ENCODE measurements around the gene ZDHHC18.
"Not testable (repeated sequence)": the region's sequence is repeated elsewhere in the genome, so short reads cannot be mapped to it uniquely, and the experiment has no call there.

Gene ZDHHC18

DNA sequence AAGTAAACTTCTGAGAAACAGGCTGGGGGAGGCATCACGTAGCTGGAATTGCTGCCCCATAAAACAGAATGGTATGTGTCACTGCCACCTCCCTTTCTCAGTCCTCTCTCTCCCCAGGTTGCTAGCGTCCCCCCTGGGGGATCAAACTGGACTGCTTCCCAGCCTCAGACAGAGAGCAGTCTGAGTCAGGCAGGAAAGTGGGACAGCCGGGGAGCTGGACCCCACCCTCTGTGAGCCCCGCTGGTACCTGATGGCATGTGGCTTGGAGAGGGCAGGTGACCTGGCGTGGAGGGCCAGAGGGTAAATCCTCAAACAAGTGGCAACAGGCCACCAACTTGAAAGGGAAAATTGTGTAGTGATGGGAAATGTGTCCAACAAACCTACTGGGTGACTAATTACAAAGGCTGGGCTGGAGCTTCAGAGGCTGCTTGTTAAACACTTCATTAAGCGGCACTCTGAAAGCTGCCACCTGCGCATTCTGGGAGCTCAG, 35.4 kb downstream of the ZDHHC18 start:
- no peak for DNase-seq

DNA sequence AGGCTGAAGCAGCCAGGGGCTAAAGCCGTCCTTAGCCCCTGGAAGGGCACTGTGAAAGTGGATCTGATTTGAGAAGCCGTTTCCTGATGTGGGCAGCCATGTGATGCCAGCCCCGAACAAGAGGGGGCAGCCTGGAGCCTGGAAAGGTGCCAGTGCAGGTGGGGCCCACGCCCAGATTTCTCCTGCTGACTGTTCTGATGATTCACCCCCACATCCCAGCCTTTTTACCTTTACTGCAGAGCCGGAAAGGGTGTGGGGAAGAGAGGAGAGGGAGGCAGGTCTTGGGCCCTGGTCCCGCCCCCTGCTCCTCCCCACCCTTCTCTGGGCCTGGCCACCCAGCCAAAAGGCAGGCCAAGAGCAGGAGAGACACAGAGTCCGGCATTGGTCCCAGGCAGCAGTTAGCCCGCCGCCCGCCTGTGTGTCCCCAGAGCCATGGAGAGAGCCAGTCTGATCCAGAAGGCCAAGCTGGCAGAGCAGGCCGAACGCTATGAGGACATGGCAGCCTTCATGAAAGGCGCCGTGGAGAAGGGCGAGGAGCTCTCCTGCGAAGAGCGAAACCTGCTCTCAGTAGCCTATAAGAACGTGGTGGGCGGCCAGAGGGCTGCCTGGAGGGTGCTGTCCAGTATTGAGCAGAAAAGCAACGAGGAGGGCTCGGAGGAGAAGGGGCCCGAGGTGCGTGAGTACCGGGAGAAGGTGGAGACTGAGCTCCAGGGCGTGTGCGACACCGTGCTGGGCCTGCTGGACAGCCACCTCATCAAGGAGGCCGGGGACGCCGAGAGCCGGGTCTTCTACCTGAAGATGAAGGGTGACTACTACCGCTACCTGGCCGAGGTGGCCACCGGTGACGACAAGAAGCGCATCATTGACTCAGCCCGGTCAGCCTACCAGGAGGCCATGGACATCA, 36.5 kb downstream of the ZDHHC18 start, which contains the start of gene SFN:
SFN (plus strand) TSS at position 369 of the 904 bp plus-strand sequence; CDS start at position 433, 64 bp downstream.
- peak; percentile 15 to 51 for DNase-seq

DNA sequence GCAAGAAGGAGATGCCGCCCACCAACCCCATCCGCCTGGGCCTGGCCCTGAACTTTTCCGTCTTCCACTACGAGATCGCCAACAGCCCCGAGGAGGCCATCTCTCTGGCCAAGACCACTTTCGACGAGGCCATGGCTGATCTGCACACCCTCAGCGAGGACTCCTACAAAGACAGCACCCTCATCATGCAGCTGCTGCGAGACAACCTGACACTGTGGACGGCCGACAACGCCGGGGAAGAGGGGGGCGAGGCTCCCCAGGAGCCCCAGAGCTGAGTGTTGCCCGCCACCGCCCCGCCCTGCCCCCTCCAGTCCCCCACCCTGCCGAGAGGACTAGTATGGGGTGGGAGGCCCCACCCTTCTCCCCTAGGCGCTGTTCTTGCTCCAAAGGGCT, 37.2 kb downstream of the ZDHHC18 start:
- DNase-seq: no peak

DNA sequence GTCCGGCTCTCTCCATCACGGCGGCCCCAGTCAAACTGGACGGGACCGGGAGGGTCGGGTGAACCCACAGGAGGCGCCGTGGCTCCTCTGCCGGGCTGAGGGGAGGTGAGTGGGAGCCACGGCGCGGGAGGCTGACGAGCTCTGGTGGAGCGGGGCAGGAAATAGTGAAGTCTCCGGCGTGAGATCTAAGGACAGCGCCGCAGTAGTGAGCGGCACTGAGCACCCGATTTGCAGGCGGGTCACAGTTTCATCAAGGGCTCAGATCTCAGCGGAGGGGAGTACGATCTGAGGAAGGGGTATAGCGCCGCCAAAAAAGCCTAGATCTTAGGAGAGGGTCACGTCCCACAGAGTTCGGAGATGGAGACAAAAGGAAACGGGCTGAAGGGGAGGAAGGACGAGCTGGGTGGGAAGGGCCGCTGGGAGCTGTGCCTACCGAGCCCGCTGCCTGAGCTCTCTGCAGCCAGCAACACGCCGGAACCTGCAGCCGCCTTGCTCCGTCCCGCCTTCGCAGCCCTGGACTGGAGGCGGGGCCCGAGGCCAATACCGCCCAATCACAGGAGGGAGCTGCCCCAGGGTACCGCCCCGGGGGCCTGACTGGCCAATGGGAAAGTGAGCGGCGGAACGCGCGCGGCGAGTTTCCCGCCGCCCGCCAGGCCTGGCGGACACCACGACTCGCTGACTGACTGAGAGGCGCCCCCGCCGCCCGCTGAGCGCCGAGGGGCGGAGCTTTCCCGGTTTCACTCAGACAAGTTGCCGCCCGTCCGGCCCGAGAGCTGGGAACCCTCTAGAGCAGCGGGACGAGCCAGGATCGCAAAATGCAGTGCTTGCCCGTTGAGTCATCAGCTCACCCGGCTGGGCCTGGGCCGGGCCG, 38.4 kb downstream of the ZDHHC18 start:
- peak; percentile 94 to 96 for DNase-seq

DNA sequence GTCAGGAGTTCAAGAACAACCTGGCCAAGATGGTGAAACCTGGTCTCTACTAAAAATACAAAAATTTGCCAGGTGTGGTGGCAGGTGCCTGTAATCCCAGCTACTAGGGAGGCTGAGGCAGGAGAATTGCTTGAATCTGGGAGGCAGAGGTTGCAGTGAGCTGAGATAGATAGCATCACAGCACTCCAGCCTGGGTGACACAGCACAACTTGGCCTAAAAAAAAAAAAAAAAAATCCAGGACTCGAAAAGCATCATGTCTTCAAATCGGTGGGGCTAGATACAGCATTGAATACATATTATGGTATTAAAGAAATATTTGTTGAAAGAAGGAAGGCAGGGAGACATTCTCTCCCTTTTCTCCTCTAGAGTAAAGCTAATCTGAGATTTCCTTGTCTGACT, 46.6 kb downstream of the ZDHHC18 start:
- not testable (repeated sequence) for DNase-seq

DNA sequence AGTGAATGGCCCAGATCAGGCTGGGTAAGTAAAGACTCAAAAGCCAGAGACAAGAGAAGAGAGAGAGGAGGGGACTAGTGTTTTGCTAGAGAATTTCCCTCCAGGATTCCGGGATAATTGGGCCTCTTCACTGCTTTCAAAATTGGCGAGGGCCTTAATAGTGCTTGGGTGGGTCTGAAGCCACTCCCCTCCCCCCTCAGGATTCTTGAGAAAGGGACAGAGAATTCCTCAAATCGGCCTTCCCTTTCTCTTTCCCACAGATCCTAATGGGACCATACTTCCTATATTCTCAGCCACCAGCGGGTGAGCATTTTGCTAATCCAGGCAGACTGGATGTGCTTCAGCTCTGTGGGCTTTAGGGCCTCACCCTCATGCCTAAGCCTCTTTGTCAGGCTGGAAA, 48.4 kb downstream of the ZDHHC18 start:
- no peak for DNase-seq

DNA sequence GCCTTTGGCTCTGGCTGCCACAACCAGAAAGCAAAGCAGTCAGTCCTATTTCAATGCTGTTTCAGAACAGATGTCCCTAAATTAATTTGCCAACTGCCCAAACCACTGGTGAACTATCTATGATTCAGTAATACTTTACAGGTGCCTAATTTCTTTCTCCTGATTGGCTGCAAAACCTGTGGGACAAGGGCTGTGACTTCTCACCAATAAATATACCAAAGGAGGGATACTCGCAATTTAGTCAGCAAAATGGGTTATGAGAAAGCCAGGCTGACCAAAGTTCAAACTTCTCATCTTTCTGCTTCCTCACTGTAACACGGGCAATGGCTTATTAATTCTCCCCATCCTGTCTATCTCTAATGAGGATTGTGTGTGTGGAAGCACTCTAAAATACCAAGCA, 50.8 kb downstream of the ZDHHC18 start:
- DNase-seq: no peak

DNA sequence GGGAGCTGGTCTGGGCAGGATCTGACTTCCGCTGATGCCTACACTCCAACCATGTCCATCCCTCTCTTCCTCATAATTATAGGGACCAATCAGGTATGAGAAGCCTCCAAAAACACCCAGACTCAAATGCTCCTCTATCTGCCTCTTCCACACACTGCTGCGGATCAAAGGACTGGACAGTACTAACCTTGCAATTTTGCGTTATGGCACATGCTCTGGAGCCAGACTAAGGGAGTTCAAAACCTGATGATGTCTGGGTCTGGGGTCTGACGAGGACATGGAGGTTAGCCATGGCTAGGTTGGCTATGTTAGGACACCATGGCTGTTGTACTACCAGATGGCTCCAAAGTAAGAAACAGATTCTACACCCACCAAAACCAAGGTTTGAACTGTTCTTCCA, 53.3 kb downstream of the ZDHHC18 start:
- no peak for DNase-seq

DNA sequence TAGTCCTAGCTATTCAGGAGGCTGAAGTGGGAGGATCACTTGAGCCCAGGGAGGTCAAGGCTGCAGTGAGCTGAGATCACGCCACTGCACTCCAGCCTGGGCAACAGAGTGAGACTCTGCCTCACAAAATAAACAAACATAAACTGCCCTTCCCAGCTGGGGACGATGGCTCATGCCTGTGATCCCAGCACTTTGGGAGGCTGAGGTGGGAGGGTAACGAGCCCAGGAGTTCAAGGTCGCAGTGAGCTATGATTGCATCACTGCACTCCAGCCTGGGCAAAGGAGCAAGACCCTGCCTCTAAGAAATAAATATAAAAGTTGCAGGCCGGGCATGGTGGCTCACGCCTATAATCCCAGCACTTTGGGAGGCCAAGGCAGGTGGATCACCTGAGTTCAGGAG, 55.1 kb downstream of the ZDHHC18 start:
- not testable (repeated sequence) for DNase-seq

DNA sequence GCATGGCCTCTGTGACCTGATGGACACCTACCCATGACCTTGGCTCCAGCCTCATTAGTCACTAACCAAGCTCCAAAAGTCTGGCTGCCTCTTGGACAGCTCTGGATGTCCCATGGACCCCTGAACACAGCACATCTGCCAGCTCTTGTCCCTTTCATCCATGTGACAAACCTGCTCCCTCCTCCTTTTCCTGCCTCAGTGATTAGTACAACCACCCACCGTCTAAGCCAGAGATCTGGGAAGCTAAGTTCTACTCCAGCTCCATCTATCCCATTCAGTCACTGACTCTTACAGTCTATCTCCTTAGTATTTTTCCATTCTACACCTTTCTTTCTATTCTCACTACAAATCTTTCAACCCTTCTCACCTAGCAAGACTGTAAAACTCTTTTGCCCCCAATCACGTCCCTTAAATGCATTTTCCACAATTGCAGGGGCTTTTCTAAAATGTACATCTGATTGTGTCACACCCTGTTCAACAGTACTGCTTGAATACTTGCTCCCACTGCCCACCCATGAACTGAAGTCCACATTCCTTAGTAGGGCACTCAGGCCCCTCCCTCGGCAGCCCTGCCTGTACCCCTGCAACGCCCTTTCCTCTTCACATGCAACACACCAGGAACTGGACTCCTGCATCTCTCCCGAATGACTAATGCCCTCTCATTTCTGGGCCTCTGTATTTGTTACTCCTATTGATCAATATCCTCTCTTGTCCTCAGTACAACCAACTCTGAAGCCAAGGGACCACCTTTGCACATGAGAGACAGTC, 56.4 kb downstream of the ZDHHC18 start:
- no peak for DNase-seq

DNA sequence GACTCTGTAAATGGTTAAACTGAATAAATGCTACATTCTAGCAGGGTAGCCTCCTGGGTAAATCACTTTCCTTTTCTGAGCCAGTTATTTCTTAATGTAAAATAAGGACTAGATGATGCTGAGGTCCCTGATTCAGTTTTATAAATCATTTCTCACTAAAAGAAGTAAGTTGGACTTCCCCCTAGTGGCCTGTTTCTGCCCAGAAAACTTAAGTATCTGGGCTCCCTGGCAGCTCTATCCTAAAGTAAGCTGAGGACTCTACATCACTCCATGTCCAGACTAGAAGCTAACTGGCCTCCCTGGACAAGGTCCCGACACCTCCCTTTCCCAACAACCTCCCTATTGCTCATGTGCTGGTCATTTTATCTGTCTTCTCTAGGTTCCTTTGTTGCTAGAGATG, 60.6 kb downstream of the ZDHHC18 start:
- peak in 1 of 2 donors; percentile 36 for DNase-seq

DNA sequence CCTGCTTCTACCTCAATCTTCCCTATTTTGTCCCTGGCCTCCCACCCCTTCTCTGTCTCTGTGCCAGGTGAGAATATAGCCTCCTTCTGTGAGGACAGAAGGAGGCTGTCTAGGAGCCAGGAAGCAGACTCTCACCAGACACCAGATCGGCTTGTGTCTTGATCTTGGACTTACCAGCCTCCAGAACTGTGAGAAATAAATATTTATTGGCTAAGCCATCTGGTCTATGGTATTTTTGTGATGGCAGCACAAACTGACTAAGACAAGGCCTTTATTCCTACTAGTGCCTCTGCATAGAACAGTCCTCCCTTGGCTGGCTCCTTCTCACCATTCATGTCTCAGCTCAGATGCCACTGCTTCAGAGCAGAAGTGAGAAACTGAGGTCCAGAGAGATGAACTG, 61.7 kb downstream of the ZDHHC18 start:
- no peak for DNase-seq

DNA sequence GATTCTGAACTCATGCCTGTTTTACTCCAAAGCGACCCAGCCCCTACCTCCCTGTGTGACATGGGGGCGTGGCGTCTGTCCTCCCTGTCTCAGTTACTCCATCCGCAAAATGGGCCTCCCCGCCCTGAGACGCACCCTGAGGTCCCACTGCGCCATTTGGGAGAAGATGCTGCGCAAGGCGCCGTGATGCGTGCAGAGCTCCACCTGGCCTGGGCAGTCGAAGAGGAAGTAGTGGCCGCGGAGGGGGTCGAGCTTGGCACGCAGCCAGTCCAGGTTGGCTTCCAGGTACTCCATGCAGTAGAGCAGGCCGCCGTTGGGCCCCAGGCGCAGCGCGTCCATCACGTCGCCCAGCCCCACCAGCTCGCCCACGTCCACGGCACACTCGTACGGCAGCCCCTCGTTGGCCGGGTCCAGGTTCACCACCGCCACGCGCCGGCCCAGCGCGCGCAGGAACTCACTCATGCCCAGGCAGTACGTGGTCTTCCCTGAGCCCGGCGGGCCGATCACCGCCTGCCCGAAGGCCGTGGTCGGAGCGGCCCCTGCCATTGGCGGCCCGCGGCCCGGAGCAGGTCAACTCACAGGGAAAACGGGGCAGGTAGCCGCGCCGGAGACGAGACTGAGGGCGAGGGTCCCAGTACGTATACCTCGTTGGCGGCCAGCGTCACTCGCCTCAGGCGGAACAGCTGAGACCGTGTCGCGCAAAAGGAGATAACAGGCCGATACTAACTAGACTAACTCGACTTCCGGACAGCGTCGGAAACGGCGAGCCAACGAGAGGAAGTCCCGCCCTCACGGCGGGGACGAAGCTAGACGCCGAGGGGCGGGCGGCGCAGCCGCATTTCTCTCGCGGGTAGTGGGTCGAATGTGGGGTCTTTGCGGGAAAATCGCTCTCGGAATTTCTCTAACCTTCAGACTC, 63.3 kb downstream of the ZDHHC18 start, which contains the start of gene GPN2:
GPN2 (minus strand) TSS at position 733 of the 916 bp plus-strand sequence; CDS start at position 546, 187 bp downstream.
- DNase-seq: peak; percentile 81

DNA sequence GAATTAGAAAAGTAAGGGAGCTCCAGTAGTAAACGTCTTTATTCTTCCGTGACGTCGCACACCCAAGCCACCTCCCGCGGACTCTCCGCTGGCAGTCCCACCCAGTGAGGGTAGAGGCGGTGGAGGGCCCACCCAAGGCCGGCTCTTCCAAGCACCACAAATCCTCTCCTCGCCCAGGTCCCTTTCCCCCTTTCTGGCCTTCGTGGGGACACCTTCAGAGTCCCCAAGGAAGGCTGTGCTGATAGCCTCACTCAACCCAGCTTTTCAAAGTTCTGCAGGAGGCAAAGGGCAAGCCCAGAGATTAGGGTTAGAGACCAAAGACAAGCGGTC, 63.9 kb downstream of the ZDHHC18 start:
- no peak for DNase-seq

DNA sequence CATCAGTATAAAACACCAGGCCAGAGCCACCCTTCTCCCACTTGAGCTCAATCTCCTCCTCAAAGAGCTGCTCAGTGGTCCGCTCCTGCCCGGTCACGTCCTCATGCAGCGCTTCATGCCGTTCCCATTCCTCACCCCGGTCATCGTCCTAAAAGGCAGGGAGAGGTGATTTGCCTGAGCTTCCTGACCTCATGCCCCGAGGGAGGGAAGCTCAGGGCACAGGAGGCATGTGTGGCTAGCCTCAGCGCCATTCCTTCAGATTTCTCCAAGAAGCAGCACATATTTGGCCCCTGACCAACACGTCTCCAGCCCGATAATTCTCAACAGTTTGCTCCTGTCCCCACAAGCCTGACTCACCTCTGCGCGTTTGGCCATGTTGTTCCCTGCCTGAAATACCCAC, 67.8 kb downstream of the ZDHHC18 start:
- no peak for DNase-seq

DNA sequence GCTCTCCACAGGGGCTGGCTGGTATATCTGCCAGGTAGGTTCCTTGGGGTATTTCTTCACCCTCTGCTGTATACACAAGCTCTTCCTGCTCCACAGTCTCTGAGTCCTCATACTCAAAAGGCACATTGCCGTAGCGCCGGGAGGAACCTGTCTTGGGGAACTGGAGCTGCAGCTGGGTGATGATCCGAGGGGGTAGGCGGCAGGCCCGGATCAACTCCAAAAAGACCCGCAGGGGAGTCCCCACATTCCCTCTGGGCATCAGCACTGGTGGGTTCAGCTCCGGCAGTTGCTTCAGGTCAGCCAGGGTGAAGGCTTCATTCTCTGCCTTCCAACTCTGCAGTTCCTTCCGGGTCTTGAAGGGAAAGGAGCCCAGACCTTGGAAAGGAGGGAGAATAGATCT, 70.9 kb downstream of the ZDHHC18 start:
- DNase-seq: no peak

DNA sequence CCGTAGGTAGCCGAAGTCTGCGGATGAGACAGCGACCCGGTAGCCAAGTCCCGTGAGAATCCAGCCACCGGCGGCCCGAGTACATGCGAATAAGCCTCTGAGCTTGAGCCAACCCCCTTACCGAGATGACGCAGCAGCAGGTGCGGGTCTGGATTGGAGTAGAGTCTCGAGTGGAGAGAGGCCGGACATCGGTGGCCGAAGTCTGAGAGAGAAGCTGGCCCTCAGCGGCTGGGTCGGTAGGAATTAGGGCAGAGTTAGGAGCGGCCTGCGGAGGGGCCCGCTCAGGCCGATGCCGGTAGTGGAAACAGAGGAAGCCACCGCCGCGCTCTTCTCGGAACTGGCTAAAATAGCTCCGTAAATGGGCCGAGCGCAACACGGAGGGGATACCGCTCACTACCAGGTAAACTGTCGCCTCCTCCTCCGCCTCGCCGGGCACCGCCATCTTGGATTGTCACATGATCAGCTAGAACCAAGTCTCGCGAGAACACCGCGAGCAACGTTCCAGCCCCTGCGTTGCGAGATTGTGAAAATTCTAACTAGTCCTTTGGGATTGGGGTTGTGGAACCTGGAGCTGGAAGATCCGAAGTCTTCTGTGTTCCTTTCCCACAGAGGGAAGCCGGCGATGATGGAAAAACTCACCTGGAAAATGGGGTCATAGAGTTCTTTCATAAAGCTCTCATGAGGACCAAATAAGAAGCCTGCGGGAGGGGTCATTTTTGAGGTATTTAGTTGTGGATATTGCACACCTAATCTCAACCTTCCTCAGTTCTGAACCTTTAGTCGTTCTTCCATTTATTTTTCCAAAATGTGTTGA, 73.7 kb downstream of the ZDHHC18 start, which contains the start of gene GPATCH3:
GPATCH3 (minus strand) TSS at position 467 of the 814 bp plus-strand sequence; CDS start at position 442, 25 bp downstream.
- DNase-seq: peak; percentile 90 to 91

DNA sequence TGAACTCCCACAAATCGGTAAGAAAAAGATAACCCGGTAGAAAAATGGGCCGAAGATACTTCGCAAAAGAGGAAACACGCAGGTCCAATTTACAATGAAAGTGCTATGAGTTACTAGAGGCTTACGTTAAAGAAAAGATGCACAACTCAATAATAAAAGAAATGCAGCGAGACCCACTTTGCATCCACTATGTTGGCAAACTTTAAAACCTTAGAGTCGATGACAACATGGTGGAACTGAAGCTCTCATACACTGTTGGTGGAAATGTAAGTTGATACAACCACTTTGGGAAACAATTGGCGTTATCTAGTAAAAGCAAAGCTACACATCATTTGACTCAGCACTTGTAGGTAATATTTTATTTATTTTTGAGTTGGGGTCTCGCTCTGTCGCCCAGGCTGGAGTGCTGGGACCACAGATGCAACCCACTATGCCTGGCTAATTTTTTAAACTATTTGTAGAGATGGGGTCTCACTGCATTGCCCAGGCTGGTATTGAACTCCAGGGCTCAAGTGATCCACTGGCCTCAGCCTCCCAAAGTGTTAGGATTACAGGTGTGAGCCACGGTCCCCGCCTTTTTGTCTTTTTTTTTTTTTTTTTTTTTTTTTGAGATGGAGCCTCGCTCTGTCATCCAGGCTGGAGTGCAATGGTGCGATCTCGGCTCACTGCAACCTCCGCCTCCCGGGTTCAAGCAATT, 74.5 kb downstream of the ZDHHC18 start:
- DNase-seq: no peak

All from CD4-positive, alpha-beta T cell treated with Interleukin-4 for 1 hour (primary cell).